OCI-LY1 (cell line): Measurements from ENCODE around the gene ST7.

ENCODE experiments used
- EZH2 ChIP-seq: fragments of 200-600 bp; sonication (generic), shearing (Covaris generic); IDR thresholded peaks from 2 replicates; pipeline ENCODE4 v1.8.0; 2017; ENCODE audit warnings: borderline replicate concordance, mixed run types, mild to moderate bottlenecking, antibody characterized with exemption, low read length, moderate library complexity, mixed read lengths
- TF ChIP-seq, protein P1 (sequence below): fragments of 200-600 bp; sonication (generic), shearing (Covaris generic); IDR thresholded peaks from 2 replicates; pipeline ENCODE4 v1.5.1; 2017; ENCODE audit warnings: mild to moderate bottlenecking, antibody characterized with exemption, low read length, moderate library complexity, mixed read lengths

DNA sequence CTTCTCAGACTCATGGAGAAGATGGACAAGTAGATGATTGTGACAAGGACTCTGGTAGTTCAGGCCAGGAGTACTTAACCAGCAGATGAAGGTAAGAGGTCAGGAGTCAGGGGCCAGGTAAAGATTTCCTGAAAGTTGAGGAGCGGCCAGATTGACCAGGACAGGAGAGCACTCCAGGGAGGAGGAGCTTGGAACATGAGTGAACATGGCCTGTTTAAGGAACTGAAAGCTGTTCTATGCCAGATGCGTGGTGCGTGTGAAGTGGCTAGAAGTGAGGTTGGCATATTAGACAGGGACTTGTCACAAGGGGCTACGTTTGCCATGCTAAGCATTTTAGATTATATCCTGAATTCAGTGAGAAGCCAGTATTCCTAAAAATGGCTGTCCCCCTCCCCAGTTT lies 212.4 kb downstream of the ST7 start:
- TF ChIP-seq, protein P1, sequence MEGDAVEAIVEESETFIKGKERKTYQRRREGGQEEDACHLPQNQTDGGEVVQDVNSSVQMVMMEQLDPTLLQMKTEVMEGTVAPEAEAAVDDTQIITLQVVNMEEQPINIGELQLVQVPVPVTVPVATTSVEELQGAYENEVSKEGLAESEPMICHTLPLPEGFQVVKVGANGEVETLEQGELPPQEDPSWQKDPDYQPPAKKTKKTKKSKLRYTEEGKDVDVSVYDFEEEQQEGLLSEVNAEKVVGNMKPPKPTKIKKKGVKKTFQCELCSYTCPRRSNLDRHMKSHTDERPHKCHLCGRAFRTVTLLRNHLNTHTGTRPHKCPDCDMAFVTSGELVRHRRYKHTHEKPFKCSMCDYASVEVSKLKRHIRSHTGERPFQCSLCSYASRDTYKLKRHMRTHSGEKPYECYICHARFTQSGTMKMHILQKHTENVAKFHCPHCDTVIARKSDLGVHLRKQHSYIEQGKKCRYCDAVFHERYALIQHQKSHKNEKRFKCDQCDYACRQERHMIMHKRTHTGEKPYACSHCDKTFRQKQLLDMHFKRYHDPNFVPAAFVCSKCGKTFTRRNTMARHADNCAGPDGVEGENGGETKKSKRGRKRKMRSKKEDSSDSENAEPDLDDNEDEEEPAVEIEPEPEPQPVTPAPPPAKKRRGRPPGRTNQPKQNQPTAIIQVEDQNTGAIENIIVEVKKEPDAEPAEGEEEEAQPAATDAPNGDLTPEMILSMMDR = no peak
- TF ChIP-seq EZH2 = no peak
